Measurements from ENCODE around the gene CELF4.

CELF4 gene

DNA sequence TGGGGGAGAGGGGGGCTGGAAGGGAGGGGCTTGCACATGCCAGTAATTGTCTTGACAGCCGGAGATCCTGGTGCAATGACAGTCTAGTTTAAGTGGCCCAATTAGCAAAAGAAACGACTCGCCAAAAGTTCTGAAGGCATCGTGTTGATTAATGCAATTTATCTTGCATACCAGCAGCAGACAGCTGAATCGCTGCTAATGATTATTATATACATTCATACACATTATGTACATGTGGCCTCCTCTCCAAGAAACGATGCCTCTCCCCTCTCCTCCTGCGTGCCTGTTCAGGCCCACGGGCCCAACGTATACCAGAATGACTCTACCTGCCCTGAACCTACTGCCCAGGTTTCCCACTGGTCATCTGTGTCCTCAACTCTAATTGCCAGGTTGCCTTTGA, 214.5 kb downstream of the CELF4 start:
- Histone ChIP-seq H3K36me3 (ENCODE audit: control insufficient read depth, insufficient read depth, low read length) (no peaks in the 10 kb centered on the region), H3K4me3 (ENCODE audit: insufficient read depth, low read depth, low read length, poor library complexity, severe bottlenecking) (no peak overlapping the region), H3K9me3 (ENCODE audit: control insufficient read depth, low read length) (no peaks in the 10 kb centered on the region), H3K27me3 (replicated peaks; ENCODE audit: control insufficient read depth, insufficient read depth, low read length, poor library complexity, severe bottlenecking) (no peaks in the 10 kb centered on the region), H3K27ac (ENCODE audit: insufficient read depth, low read length, poor library complexity, severe bottlenecking) (no peak overlapping the region), H3K4me1 (ENCODE audit: control insufficient read depth, insufficient read depth, low read length, poor library complexity, severe bottlenecking) (no peaks in the 10 kb centered on the region)
- DNase-seq, result no peak

DNA sequence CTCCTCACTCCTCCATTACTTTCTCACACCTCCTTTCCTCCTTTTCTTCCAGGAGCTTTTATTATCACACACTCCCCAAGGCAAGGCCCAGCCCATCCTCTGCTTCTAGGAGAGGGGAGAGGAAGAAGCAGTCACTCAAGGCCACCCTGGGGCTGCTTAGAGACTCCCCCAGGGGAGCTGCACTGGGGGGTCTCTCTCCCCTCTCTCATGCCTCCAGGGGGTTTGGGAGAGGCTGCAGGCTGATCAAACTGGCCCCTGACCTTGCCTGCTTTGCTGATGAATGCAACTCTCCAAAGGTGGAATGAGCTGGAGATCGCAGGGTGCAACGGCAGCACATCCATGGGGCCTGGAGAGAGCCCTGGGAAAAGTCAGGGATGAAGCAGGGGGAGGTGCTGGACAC, 216.9 kb downstream of the CELF4 start:
- no peaks in the 10 kb centered on the region for H3K9me3 ChIP-seq (ENCODE audit: control insufficient read depth, low read length)
- H3K27me3 ChIP-seq (replicated peaks; ENCODE audit: control insufficient read depth, insufficient read depth, low read length, poor library complexity, severe bottlenecking), result no peaks in the 10 kb centered on the region
- no peaks in the 10 kb centered on the region for H3K36me3 ChIP-seq (ENCODE audit: control insufficient read depth, insufficient read depth, low read length)
- H3K27ac ChIP-seq (ENCODE audit: insufficient read depth, low read length, poor library complexity, severe bottlenecking), result no peak overlapping the region
- no peak overlapping the region for H3K4me3 ChIP-seq (ENCODE audit: insufficient read depth, low read depth, low read length, poor library complexity, severe bottlenecking)
- no peaks in the 10 kb centered on the region for H3K4me1 ChIP-seq (ENCODE audit: control insufficient read depth, insufficient read depth, low read length, poor library complexity, severe bottlenecking)
- no peak for DNase-seq

DNA sequence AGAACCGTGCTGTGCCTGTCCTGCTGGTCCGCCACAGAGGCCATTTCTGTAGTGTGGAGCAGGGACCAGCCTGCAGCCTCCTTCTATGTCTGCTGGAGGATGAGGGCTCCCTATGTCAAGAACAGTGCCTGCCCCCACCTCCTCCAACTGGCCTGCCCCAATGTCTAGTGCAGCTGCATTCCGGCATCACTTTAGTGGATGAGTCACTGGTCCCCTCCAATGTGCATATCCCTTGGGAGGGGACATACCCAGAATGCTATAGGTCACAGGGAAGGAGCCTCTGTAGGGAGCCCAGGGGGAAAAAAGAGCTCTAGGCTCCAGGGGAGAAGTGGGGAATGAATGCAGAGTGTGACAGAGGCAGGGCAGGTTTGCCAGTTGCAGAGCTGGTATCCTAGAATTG, 219.6 kb downstream of the CELF4 start:
- Histone ChIP-seq H3K27me3 (replicated peaks; ENCODE audit: control insufficient read depth, insufficient read depth, low read length, poor library complexity, severe bottlenecking) (no peaks in the 10 kb centered on the region), H3K4me3 (ENCODE audit: insufficient read depth, low read depth, low read length, poor library complexity, severe bottlenecking) (no peak overlapping the region), H3K36me3 (ENCODE audit: control insufficient read depth, insufficient read depth, low read length) (no peaks in the 10 kb centered on the region), H3K27ac (ENCODE audit: insufficient read depth, low read length, poor library complexity, severe bottlenecking) (no peak overlapping the region), H3K9me3 (ENCODE audit: control insufficient read depth, low read length) (no peaks in the 10 kb centered on the region), H3K4me1 (ENCODE audit: control insufficient read depth, insufficient read depth, low read length, poor library complexity, severe bottlenecking) (no peaks in the 10 kb centered on the region)
- DNase-seq, result no peak

DNA sequence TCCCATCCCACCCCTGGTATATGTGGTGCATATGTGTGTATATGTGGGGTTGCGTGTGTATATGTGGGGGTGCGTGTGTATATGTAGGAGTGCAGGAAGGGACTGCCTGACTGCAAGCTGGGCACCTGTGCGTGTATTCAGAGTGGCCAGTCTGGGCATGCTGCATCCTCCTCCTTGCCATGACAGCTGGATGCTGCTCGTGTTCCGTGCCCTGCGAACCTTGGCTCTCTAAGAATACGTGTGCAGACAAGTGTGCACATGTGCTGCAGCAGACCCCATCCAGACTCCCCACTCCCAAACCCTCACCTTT, 222.1 kb downstream of the CELF4 start:
- Histone ChIP-seq H3K27me3 (replicated peaks; ENCODE audit: control insufficient read depth, insufficient read depth, low read length, poor library complexity, severe bottlenecking) (no peaks in the 10 kb centered on the region), H3K9me3 (ENCODE audit: control insufficient read depth, low read length) (no peaks in the 10 kb centered on the region), H3K4me1 (ENCODE audit: control insufficient read depth, insufficient read depth, low read length, poor library complexity, severe bottlenecking) (no peaks in the 10 kb centered on the region), H3K4me3 (ENCODE audit: insufficient read depth, low read depth, low read length, poor library complexity, severe bottlenecking) (no peak overlapping the region), H3K36me3 (ENCODE audit: control insufficient read depth, insufficient read depth, low read length) (no peaks in the 10 kb centered on the region), H3K27ac (ENCODE audit: insufficient read depth, low read length, poor library complexity, severe bottlenecking) (no peak overlapping the region)
- DNase-seq, result no peak

DNA sequence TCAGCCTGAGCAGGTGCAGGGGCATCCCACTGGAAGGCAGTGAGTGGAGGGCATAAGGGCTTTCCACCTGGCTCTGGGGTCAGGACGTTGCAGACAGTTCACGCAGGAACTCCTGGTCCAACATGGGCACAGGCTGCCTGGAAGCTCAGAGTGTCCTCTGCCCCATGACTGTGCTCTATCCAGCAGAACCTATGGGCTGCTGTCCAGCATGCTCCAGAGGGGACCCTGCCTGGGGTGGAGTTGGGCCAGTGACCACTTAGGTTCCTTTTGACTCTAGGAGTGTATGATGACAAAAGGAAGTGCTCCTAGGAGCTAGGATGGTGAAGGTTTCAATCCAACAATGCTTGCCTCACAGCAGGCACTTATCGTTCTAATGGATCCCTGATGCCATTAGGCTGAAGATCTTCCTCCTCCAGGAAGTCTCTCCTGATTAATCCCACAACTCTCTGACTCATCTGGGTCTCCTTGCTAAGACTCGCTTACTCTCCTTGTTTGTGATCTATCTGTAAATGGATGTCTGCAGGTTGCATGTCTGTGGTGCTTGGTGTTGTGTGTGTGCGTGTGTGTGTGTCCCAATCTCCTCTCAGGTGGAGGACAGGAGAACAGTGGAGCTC, 224.0 kb downstream of the CELF4 start:
- Histone ChIP-seq H3K4me3 (ENCODE audit: insufficient read depth, low read depth, low read length, poor library complexity, severe bottlenecking) (no peak overlapping the region), H3K27ac (ENCODE audit: insufficient read depth, low read length, poor library complexity, severe bottlenecking) (no peak overlapping the region), H3K36me3 (ENCODE audit: control insufficient read depth, insufficient read depth, low read length) (no peaks in the 10 kb centered on the region), H3K4me1 (ENCODE audit: control insufficient read depth, insufficient read depth, low read length, poor library complexity, severe bottlenecking) (no peaks in the 10 kb centered on the region), H3K27me3 (replicated peaks; ENCODE audit: control insufficient read depth, insufficient read depth, low read length, poor library complexity, severe bottlenecking) (no peaks in the 10 kb centered on the region), H3K9me3 (ENCODE audit: control insufficient read depth, low read length) (no peaks in the 10 kb centered on the region)
- no peak for DNase-seq

DNA sequence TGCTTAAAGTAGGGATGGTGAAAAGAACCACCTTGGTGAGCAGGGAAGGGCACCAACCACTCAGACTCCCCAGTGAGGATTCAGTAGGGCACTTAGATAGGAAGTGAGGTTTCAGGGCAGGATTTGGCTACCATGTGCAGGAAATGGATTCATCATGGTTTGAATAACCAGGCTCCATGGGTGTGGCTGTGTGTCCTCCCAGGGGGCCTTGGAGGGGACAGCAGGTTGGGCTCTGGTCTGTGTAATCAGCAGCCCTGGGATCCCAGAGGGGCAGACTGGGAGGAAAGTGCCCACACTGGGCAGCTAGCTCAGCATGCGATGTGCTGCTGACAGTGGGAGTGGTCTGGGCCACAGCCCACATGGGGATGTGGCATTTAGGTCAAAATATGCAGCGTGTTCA, 224.6 kb downstream of the CELF4 start:
- Histone ChIP-seq H3K9me3 (ENCODE audit: control insufficient read depth, low read length) (no peaks in the 10 kb centered on the region), H3K27me3 (replicated peaks; ENCODE audit: control insufficient read depth, insufficient read depth, low read length, poor library complexity, severe bottlenecking) (no peaks in the 10 kb centered on the region), H3K36me3 (ENCODE audit: control insufficient read depth, insufficient read depth, low read length) (no peaks in the 10 kb centered on the region), H3K4me1 (ENCODE audit: control insufficient read depth, insufficient read depth, low read length, poor library complexity, severe bottlenecking) (no peaks in the 10 kb centered on the region), H3K27ac (ENCODE audit: insufficient read depth, low read length, poor library complexity, severe bottlenecking) (no peak overlapping the region), H3K4me3 (ENCODE audit: insufficient read depth, low read depth, low read length, poor library complexity, severe bottlenecking) (no peak overlapping the region)
- no peak for DNase-seq

DNA sequence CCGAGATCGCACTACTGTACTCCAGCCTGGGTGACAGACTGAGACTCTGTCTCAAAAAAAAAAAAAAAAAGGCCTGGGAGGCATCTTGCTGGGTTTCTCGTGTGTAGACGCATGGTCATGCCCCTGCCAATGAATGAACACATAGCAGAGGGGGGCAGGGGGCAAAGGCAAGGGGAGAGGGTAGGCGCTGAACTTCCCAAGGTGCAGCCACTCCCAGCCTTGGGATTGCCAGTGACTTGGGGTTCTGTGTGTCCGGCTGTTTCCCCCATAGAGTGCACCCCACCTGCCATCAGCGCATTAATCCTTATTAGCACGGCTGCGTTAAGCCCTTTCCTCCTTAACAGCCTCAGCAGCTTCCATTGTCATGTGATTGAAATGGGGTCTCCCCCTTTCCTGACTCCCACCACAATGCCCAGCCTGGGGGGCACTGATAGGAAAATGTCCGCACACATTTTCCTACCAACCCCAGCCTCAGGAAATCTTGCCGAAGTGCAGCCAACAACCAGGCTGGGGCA, 225.8 kb downstream of the CELF4 start:
- Histone ChIP-seq H3K27me3 (replicated peaks; ENCODE audit: control insufficient read depth, insufficient read depth, low read length, poor library complexity, severe bottlenecking) (no peaks in the 10 kb centered on the region), H3K27ac (ENCODE audit: insufficient read depth, low read length, poor library complexity, severe bottlenecking) (no peak overlapping the region), H3K4me3 (ENCODE audit: insufficient read depth, low read depth, low read length, poor library complexity, severe bottlenecking) (no peak overlapping the region), H3K36me3 (ENCODE audit: control insufficient read depth, insufficient read depth, low read length) (no peaks in the 10 kb centered on the region), H3K9me3 (ENCODE audit: control insufficient read depth, low read length) (no peaks in the 10 kb centered on the region), H3K4me1 (ENCODE audit: control insufficient read depth, insufficient read depth, low read length, poor library complexity, severe bottlenecking) (no peaks in the 10 kb centered on the region)
- no peak for DNase-seq

DNA sequence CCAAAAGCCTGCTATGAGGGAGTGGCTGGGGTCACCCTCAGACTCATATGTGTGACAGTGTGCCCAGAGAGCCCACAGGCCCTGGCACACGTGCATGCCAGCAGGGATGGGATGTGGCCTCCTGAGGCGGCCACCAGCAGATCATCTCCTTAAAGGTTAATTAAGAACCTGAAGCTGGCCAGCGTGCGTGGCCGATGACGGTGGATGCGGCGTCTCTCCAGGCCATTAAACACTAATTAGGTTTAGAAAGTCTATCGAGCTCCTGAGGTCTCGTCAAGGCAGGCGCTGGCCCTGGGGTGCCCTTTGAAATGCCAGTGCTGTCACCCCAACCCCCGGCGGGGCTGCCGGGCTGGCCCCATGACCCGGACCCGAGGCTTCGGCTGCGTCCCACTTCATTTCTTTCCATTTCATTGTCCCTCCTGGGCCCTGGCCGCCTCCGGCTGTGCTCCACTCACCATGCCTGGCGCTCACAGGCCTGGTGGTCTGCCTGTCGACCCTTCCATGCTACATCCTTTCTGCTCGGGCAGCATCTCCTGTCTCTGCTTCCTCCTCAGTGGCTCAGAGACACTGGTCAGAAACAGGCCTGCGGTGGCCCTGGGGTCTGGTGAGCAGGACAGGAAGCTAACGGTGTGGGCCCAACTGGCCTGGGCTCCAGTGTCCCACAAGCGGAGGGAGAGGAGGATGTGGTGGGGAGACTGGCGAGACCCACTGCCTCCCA, 228.9 kb downstream of the CELF4 start:
- no peaks in the 10 kb centered on the region for H3K27me3 ChIP-seq (replicated peaks; ENCODE audit: control insufficient read depth, insufficient read depth, low read length, poor library complexity, severe bottlenecking)
- no peak overlapping the region for H3K4me3 ChIP-seq (ENCODE audit: insufficient read depth, low read depth, low read length, poor library complexity, severe bottlenecking)
- H3K4me1 ChIP-seq (ENCODE audit: control insufficient read depth, insufficient read depth, low read length, poor library complexity, severe bottlenecking), result no peaks in the 10 kb centered on the region
- H3K36me3 ChIP-seq (ENCODE audit: control insufficient read depth, insufficient read depth, low read length), result no peaks in the 10 kb centered on the region
- no peak for DNase-seq
- no peak overlapping the region for H3K27ac ChIP-seq (ENCODE audit: insufficient read depth, low read length, poor library complexity, severe bottlenecking)
- H3K9me3 ChIP-seq (ENCODE audit: control insufficient read depth, low read length), result no peaks in the 10 kb centered on the region

DNA sequence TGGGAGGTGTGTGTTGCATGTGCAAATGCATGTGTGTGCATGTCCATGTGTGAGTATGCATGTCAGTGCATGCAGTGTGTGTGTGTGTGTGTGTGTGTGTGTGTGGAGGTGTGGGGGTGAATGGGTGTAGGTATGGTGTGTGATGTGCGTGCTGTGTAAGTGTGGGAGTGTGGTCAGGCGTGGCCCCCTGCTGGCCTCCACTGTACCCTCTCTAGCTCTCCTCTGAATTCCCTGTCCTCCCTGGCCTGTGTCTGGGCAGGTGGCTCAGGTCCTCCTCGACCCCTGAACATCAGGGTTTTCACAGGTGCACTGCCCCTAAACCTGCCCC, 230.2 kb downstream of the CELF4 start:
- Histone ChIP-seq H3K9me3 (ENCODE audit: control insufficient read depth, low read length) (no peaks in the 10 kb centered on the region), H3K4me1 (ENCODE audit: control insufficient read depth, insufficient read depth, low read length, poor library complexity, severe bottlenecking) (no peaks in the 10 kb centered on the region), H3K36me3 (ENCODE audit: control insufficient read depth, insufficient read depth, low read length) (no peaks in the 10 kb centered on the region), H3K4me3 (ENCODE audit: insufficient read depth, low read depth, low read length, poor library complexity, severe bottlenecking) (no peak overlapping the region), H3K27me3 (replicated peaks; ENCODE audit: control insufficient read depth, insufficient read depth, low read length, poor library complexity, severe bottlenecking) (no peaks in the 10 kb centered on the region), H3K27ac (ENCODE audit: insufficient read depth, low read length, poor library complexity, severe bottlenecking) (no peak overlapping the region)
- no peak for DNase-seq

DNA sequence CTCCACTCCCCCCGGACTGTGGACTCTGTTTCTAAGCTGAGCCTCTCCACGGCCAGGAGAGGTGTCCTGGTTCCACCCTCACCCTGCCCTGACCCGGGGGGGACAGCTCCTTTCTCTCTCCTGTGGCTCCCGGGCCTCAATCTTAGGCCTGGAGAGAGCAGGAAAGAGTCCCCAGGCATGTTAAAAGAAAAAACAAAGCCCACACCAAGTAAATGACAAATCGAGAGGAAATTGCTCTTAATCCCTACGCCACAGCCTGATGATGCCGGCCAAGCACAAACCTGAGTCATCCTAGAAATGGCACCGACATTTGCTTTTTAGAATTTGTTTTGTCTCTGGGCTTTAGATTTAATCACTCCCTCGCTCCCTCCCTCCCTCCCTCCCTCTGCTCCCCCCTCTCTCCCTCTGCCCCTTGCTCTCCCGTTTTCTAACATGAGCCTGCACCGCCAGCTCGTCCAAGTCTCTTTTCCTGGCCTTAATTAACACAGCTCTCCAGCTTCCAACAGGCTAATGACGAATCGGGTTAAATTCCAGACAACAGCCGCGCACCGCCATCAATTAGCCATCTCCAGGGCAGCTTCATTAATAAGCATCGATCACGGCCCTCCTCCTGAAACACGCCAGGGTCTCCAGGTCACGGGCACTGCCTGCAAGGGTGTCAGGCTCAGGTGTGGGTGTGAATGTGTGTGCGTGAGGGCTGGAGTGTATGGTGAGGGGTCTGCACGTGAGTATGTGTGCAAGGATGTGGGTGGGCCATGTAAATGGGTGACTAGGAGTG, 230.8 kb downstream of the CELF4 start:
- DNase-seq, result no peak
- no peaks in the 10 kb centered on the region for H3K27me3 ChIP-seq (replicated peaks; ENCODE audit: control insufficient read depth, insufficient read depth, low read length, poor library complexity, severe bottlenecking)
- no peaks in the 10 kb centered on the region for H3K9me3 ChIP-seq (ENCODE audit: control insufficient read depth, low read length)
- no peaks in the 10 kb centered on the region for H3K4me1 ChIP-seq (ENCODE audit: control insufficient read depth, insufficient read depth, low read length, poor library complexity, severe bottlenecking)
- no peak overlapping the region for H3K27ac ChIP-seq (ENCODE audit: insufficient read depth, low read length, poor library complexity, severe bottlenecking)
- no peaks in the 10 kb centered on the region for H3K36me3 ChIP-seq (ENCODE audit: control insufficient read depth, insufficient read depth, low read length)
- no peak overlapping the region for H3K4me3 ChIP-seq (ENCODE audit: insufficient read depth, low read depth, low read length, poor library complexity, severe bottlenecking)

Data from effector memory CD4-positive, alpha-beta T cell (primary cell).